Measurements from ENCODE around the gene CEP170.
"Not testable (repeated sequence)": the region's sequence is repeated elsewhere in the genome, so short reads cannot be mapped to it uniquely, and the experiment has no call there.

CEP170 gene

GRCh38 chr1:243233908-243234307 lies 21.2 kb downstream of the CEP170 start:
- DNase-seq (ENCODE audit: low read depth in 2 of 2), result no peak

GRCh38 chr1:243230914-243231313 lies 24.2 kb downstream of the CEP170 start:
- DNase-seq (ENCODE audit: low read depth in 2 of 2), result no peak

GRCh38 chr1:243229526-243229925 lies 25.6 kb downstream of the CEP170 start:
- no peak for DNase-seq (ENCODE audit: low read depth in 2 of 2)

DNA sequence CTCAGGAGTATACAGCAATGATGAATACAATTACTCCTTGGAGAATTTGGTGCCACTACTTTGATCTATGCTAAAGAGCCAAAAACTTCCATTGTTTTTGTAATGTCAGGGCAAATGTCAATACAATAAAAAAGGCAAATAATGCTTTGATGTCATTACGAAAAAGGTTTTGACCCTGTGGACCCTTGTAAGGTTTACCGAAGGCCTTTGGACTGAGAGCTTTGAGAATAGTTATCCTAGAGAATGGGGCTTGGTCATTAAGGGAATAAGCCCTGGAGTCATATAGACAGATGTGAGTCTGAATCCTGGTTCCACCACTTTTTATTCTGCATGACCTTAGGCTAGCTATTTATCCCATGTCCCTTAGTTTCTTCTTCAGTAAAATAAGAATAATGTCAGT lies 27.5 kb downstream of the CEP170 start:
- DNase-seq (ENCODE audit: low read depth in 2 of 2), result no peak

GRCh38 chr1:243218059-243218458 lies 37.0 kb downstream of the CEP170 start:
- DNase-seq (ENCODE audit: low read depth in 2 of 2), result no peak

GRCh38 chr1:243217349-243217748 lies 37.7 kb downstream of the CEP170 start:
- DNase-seq (ENCODE audit: low read depth in 2 of 2), result no peak

DNA sequence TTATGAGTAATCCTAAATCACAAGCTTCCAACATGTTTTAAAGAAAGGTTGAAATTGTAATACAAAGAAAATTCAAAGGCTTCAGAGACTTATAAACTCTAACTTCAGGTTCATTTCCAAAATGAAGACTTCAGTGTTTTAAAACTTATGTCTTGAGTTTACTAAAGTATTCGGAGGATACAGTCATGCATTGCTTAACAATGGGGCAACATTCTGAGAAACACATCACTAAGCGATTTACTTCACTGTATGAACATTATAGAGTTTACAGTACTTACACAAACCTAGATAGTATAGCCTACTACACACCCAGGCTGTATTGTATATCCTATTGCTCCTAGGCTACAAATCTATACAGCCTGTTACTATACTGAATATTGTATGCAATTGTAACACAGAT lies 38.3 kb downstream of the CEP170 start:
- no peak for DNase-seq (ENCODE audit: low read depth in 2 of 2)

DNA sequence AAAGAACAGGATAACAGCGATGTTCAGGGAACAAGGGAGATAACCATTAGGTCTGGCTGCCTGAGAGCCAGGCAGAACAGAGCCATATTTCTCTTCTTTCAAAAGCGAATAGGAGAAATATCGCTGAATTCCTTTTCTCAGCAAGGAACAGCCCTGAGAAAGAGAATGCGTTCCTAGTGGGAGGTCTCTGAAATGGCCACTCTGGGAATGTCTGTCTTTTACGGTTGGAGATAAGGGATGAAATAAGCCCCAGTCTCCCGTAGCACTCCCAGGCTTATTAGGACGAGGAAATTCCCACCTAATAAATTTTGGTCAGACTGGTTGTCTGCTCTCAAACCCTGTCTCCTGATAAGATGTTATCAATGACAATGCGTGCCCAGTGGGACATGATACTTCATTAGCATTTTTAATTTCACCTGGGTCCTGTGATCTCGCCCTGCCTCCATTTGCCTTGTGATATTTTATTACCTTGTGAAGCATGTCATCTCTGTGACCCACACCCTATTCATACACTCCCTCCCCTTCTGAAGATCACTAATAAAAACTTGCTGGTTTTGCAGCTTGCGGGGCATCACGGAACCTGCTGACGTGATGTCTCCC lies 39.7 kb downstream of the CEP170 start:
- DNase-seq (ENCODE audit: low read depth in 2 of 2), result not testable (repeated sequence)

DNA sequence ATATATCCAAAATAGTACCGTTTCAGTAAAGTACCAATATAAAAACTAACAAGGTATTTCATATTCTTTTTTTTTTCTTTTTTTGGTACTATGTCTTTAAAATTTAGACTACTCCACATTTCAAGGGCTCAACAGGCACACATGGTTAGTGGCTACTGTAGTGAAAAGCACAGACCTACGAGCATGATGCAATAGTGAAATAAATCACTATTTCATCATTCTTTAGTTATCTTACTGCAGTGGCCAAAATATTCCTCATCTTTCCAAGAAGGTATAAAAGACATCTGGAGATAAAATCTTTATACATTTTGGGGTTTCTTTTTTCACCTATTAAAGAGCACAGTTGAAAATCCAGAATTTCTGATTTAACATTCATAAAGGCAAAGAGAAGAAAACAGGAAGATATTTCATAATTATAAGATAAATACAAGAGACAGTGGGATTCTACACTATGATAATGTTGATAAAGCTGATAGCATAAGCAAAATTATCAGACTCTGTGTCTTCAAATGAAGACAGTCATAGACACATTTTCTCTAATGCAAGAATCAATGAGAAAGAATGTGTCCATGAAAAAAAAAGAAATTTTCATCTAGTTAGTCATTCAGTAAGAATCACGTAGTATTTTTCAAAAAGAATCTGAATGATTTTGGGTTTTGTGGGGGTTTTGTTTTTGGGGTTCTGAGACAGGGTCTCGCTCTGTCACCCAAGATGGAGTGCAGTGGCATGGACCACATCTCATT lies 41.9 kb downstream of the CEP170 start:
- DNase-seq (ENCODE audit: low read depth in 2 of 2), result no peak

- not testable (repeated sequence) for DNase-seq (ENCODE audit: low read depth in 2 of 2)
Observed at GRCh38 chr1:243211984-243212383, 43.1 kb downstream of the CEP170 start.

DNA sequence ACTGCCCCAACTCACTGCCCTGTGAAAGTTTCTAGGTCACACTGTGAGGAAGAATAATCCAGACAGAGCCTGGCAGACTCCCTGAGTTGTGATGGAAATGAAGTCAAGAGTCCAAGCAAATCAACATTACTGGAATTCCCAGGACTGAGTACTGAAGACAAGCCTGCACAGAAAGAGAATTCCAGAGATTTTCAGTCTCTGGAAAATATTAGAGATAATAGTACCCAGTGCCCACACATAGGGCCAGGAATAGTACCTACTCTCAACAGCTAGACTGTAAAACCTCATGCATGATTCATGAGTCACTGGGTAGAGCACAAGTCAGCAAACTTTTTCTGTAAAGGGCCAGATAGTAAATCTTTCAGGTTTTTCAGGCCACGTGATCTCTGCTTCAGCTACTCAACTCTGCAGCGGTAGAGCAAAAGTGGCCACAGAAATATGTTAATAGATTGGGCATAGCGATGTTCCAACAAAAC lies 50.0 kb downstream of the CEP170 start:
- DNase-seq (ENCODE audit: low read depth in 2 of 2), result not testable (repeated sequence)

GRCh38 chr1:243204336-243204735 lies 50.7 kb downstream of the CEP170 start:
- DNase-seq (ENCODE audit: low read depth in 2 of 2), result not testable (repeated sequence)

DNA sequence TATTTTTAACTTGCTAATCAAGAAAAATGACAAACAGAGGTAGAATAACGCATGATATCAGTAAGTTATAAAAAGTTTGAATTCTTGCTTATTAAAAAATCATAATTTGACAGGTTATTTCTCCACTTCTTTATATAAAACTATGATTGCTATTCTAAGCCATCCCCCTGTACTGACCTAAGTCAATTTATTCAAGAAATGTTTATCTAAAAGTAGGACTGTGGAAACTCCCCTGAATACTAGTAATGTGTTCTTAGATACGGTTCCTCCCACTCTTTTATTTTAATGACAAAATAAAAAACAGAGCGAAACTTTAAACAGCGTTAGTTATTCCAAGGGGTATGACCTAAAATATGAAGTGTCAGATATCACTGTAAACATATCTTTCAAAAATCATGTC lies 51.9 kb downstream of the CEP170 start:
- DNase-seq (ENCODE audit: low read depth in 2 of 2), result not testable (repeated sequence)

DNA sequence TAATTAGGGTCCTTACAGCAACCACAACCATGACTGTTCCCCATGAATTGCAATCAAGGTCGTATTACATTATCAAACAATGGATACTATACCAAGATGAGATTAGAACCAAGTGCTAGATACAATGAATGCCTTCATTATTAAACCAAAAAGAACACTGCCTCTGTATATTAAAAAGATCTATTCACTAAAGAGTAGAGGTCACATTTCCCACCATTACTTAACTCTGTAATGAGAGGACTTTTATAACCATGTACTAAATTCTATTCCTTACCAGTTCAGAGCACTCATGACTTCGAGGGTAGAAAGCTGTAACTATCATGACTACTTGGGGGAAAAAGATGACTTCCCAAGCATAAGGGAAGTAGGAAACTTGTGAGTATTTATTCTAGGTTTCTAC lies 53.8 kb downstream of the CEP170 start:
- not testable (repeated sequence) for DNase-seq (ENCODE audit: low read depth in 2 of 2)

GRCh38 chr1:243197524-243197923 lies 57.6 kb downstream of the CEP170 start:
- not testable (repeated sequence) for DNase-seq (ENCODE audit: low read depth in 2 of 2)

DNA sequence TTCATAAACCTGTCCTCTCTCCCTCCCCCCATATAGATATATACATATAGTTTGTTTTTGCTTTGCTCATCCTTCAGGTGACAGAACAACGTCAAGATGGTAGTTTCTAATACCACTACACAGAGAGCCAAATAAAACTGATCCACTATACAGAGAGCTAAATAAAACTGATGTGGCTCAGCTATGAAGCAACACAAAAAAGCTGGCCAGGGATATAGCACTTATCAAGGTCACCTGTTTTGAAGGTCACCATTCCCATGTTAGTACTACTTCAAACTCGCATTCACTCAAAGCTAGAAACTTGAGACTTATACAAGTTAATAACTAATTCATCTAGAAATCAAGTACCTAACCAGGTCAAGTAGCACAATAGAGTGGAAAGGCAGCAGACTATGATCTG lies 61.8 kb downstream of the CEP170 start:
- DNase-seq (ENCODE audit: low read depth in 2 of 2), result not testable (repeated sequence)

- not testable (repeated sequence) for DNase-seq (ENCODE audit: low read depth in 2 of 2)
Observed at GRCh38 chr1:243186201-243186995, 68.7 kb downstream of the CEP170 start.

GRCh38 chr1:243184787-243185186 lies 70.3 kb downstream of the CEP170 start:
- not testable (repeated sequence) for DNase-seq (ENCODE audit: low read depth in 2 of 2)

GRCh38 chr1:243183661-243184060 lies 71.4 kb downstream of the CEP170 start:
- not testable (repeated sequence) for DNase-seq (ENCODE audit: low read depth in 2 of 2)

DNA sequence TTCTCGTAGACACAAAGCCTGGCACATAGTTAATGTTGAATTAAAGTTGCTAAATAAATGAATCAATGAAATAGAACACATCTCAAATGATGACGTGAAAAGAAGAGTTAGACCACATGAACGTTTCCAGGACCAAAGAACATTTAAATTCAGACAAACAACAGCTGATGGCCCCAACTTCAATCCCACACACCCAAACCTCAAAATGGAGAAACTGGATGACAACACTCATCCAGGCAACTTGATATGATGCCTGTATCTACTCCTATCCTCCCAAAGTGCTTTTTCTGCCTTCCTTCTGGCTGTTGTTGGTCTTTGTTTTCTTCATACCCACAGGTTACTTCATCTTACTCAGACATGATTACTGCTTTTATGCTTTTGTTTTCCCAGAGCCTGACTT lies 71.9 kb downstream of the CEP170 start:
- DNase-seq (ENCODE audit: low read depth in 2 of 2), result not testable (repeated sequence)

DNA sequence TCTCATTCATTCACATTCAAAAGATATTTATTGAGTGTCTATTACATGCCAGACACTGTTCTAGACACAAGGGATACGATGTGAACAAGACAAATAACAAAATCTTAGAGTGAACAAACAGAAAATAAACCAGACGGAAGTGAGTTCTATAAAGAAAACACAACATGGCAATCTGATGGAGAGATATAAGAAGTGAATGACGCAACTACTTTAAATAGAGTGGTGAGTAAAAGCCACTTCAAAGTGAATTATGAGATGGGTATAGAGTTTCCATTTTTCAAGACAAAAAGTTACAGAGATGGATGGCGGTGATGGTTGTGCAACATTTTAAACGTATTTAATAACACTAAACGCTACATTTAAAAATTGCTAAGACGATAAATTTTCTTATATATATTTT lies 75.4 kb downstream of the CEP170 start:
- no peak for DNase-seq (ENCODE audit: low read depth in 2 of 2)

- not testable (repeated sequence) for DNase-seq (ENCODE audit: low read depth in 2 of 2)
Observed at GRCh38 chr1:243177792-243178191, 77.3 kb downstream of the CEP170 start.
